A549 (cell line): ENCODE results near the gene ZFYVE27.

ENCODE experiments used
- CEBPB ChIP-seq, 2 experiments: fragments of >200 bp in 1 of 2; sonication (Bioruptor Twin) in 1 of 2; formaldehyde crosslinking in 1 of 2; IDR thresholded peaks; 2 replicates each; pipeline ENCODE4 v1.6.1; 2012 to 2016
- JUNB ChIP-seq: fragments of >200 bp; sonication (Bioruptor Twin); formaldehyde crosslinking; IDR thresholded peaks from 2 replicates; pipeline ENCODE4 v1.6.1; 2016
- MYC ChIP-seq: IDR thresholded peaks from 2 replicates; pipeline ENCODE4 v1.6.1; 2012; ENCODE audit warnings: mild to moderate bottlenecking, inconsistent platforms, low read length, improper control_type of control experiment, borderline replicate concordance
- NR3C1 ChIP-seq: fragments of >200 bp; sonication (Bioruptor Twin); formaldehyde crosslinking; IDR thresholded peaks from 3 replicates; pipeline ENCODE4 v1.6.1; 2017
- POLR2A ChIP-seq: IDR thresholded peaks from 2 replicates; pipeline ENCODE4 v1.6.1; 2012; ENCODE audit warnings: mild to moderate bottlenecking, low read length
- TF ChIP-seq, protein P1 (sequence below): fragments of >200 bp; sonication (Bioruptor Twin); formaldehyde crosslinking; IDR thresholded peaks from 3 replicates; pipeline ENCODE4 v1.5.1; 2016
- TF ChIP-seq, protein P2 (sequence below): fragments of >200 bp; sonication (Bioruptor Twin); formaldehyde crosslinking; IDR thresholded peaks from 3 replicates; pipeline ENCODE4 v1.6.1; 2016
- TF ChIP-seq, protein P3 (sequence below): IDR thresholded peaks from 2 replicates; pipeline ENCODE4 v1.6.1; 2012

DNA sequence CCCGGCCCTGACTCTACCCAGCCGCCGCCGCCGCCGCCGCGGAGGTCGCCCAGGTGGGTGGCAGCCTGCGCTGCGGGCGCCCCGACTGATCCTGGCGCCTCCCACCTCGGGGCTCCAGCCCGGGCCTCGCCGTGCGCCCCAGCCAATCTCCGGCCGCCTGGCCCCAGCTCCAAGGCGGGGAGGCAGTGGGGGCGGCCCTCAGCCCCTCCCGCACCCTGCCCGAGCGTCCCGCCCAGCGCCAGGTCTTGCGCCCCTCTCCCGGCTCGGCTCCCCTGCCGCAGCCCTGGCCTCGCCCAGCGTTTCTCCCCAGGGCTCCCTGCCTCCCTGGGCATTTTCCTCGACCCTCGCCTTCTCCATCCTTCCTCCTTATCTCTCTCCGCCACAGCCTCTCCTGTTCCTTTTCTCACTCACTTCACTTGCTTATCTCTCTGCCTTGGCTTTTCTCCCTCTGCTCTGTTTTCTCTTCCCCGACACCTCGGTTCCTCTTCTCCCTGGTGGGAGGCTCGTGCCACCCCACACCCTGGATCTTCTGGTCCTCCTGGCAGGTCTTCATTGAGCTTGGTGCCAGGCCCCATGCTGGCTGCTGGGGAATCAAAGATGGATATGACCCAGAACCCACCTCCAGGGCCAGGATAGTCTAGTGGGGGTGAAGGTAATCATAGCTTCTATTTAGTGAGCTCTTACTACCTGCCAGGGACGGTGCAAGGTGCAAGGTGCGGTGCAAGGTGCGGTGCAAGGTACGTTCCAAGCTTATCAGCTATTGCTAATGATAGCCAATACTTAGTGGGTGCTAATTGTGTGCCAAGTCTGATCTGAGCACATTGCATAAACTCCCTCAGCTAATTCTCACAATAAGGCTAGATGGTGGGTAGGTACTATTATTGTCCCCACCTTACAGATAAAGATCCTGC lies 35.2 kb downstream of the ZFYVE27 start, which contains the start of gene SFRP5:
- TF ChIP-seq, protein P1, sequence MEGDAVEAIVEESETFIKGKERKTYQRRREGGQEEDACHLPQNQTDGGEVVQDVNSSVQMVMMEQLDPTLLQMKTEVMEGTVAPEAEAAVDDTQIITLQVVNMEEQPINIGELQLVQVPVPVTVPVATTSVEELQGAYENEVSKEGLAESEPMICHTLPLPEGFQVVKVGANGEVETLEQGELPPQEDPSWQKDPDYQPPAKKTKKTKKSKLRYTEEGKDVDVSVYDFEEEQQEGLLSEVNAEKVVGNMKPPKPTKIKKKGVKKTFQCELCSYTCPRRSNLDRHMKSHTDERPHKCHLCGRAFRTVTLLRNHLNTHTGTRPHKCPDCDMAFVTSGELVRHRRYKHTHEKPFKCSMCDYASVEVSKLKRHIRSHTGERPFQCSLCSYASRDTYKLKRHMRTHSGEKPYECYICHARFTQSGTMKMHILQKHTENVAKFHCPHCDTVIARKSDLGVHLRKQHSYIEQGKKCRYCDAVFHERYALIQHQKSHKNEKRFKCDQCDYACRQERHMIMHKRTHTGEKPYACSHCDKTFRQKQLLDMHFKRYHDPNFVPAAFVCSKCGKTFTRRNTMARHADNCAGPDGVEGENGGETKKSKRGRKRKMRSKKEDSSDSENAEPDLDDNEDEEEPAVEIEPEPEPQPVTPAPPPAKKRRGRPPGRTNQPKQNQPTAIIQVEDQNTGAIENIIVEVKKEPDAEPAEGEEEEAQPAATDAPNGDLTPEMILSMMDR = no peak
- TF ChIP-seq JUNB = no peak
- TF ChIP-seq, protein P2, sequence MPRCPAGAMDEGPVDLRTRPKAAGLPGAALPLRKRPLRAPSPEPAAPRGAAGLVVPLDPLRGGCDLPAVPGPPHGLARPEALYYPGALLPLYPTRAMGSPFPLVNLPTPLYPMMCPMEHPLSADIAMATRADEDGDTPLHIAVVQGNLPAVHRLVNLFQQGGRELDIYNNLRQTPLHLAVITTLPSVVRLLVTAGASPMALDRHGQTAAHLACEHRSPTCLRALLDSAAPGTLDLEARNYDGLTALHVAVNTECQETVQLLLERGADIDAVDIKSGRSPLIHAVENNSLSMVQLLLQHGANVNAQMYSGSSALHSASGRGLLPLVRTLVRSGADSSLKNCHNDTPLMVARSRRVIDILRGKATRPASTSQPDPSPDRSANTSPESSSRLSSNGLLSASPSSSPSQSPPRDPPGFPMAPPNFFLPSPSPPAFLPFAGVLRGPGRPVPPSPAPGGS = no peak
- TF ChIP-seq, protein P3, sequence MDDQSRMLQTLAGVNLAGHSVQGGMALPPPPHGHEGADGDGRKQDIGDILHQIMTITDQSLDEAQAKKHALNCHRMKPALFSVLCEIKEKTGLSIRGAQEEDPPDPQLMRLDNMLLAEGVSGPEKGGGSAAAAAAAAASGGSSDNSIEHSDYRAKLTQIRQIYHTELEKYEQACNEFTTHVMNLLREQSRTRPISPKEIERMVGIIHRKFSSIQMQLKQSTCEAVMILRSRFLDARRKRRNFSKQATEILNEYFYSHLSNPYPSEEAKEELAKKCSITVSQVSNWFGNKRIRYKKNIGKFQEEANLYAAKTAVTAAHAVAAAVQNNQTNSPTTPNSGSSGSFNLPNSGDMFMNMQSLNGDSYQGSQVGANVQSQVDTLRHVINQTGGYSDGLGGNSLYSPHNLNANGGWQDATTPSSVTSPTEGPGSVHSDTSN = no peak
- no peak for TF ChIP-seq POLR2A
- TF ChIP-seq NR3C1 = no peak
- no peak for TF ChIP-seq CEBPB (IDR thresholded peaks at IDR 0.05)
- TF ChIP-seq MYC = no peak
